HUES6 (cell line): Measurements from ENCODE around the gene HEATR5A.
"Not testable (repeated sequence)": the region's sequence is repeated elsewhere in the genome, so short reads cannot be mapped to it uniquely, and the experiment has no call there.

Experiments used
- H3K27ac ChIP-seq: 2 replicates; pipeline ENCODE4 v1.7.0; 2013; ENCODE audit warnings: low read depth, mild to moderate bottlenecking, low read length, inconsistent platforms
- H3K27me3 ChIP-seq: 2 replicates; pipeline ENCODE4 v1.6.1; 2013; ENCODE audit warnings: low read length; ENCODE audit not compliant: control insufficient read depth, insufficient read depth
- H3K36me3 ChIP-seq: 2 replicates; pipeline ENCODE4 v1.6.1; 2013; ENCODE audit warnings: low read length; ENCODE audit not compliant: control insufficient read depth, insufficient read depth
- H3K4me1 ChIP-seq: 2 replicates; pipeline ENCODE4 v1.6.1; 2013; ENCODE audit warnings: low read length; ENCODE audit not compliant: control insufficient read depth, insufficient read depth
- H3K4me3 ChIP-seq: 2 replicates; pipeline ENCODE4 v1.5.1; 2013; ENCODE audit warnings: low read depth, low read length
- H3K9ac ChIP-seq: one replicate; pipeline ENCODE4 v1.6.1; 2013; ENCODE audit warnings: mild to moderate bottlenecking, low read length
- H3K9me3 ChIP-seq: 2 replicates; pipeline ENCODE4 v1.6.1; 2013; ENCODE audit warnings: low read depth, low read length; ENCODE audit not compliant: control insufficient read depth, insufficient read depth

HEATR5A gene

GRCh38 chr14:31263485-31264133 is 156.7 kb downstream of the HEATR5A start:
- Histone ChIP-seq H3K9me3 (0 out of 2 replicates have a peak, but pooled peaks cover 7% of the 10 kb centered on the region), H3K27me3 (no peaks in the 10 kb centered on the region), H3K4me1 (peaks cover 14% of the 10 kb centered on the region), H3K4me3 (no peak overlapping the region), H3K27ac (no peak overlapping the region), H3K9ac (no peak overlapping the region), H3K36me3 (no peaks in the 10 kb centered on the region)

GRCh38 chr14:31261859-31262731 is 158.3 kb downstream of the HEATR5A start:
- H3K4me3 ChIP-seq: no peak overlapping the region
- no peak overlapping the region for H3K9ac ChIP-seq
- H3K27me3 ChIP-seq: no peaks in the 10 kb centered on the region
- H3K27ac ChIP-seq: no peak overlapping the region
- no peaks in the 10 kb centered on the region for H3K36me3 ChIP-seq
- H3K9me3 ChIP-seq: 0 out of 2 replicates have a peak, but pooled peaks cover 6% of the 10 kb centered on the region
- H3K4me1 ChIP-seq: peaks cover 14% of the 10 kb centered on the region

GRCh38 chr14:31261523-31261858 is 158.9 kb downstream of the HEATR5A start:
- peaks cover 14% of the 10 kb centered on the region for H3K4me1 ChIP-seq
- 0 out of 2 replicates have a peak, but pooled peaks cover 6% of the 10 kb centered on the region for H3K9me3 ChIP-seq
- H3K9ac ChIP-seq: no peak overlapping the region
- H3K27me3 ChIP-seq: no peaks in the 10 kb centered on the region
- H3K4me3 ChIP-seq: no peak overlapping the region
- H3K27ac ChIP-seq: no peak overlapping the region
- no peaks in the 10 kb centered on the region for H3K36me3 ChIP-seq

GRCh38 chr14:31259040-31259435 is 161.3 kb downstream of the HEATR5A start:
- not testable (repeated sequence) for H3K27ac ChIP-seq, H3K4me1 ChIP-seq, H3K9ac ChIP-seq

GRCh38 chr14:31258427-31259039 is 161.8 kb downstream of the HEATR5A start:
- peaks cover 6% of the 10 kb centered on the region for H3K4me1 ChIP-seq
- no peak overlapping the region for H3K4me3 ChIP-seq
- no peak overlapping the region for H3K9ac ChIP-seq

More at GRCh38 chr14:31259040-31259435, 161.3 kb downstream of the HEATR5A start:
- not testable (repeated sequence) for H3K36me3 ChIP-seq, H3K27me3 ChIP-seq, H3K9me3 ChIP-seq, H3K4me3 ChIP-seq

GRCh38 chr14:31257554-31258426 is 162.6 kb downstream of the HEATR5A start:
- H3K27me3 ChIP-seq, H3K36me3 ChIP-seq, H3K4me3 ChIP-seq, H3K4me1 ChIP-seq, H3K9ac ChIP-seq, H3K27ac ChIP-seq, H3K9me3 ChIP-seq: not testable (repeated sequence)

More at GRCh38 chr14:31258427-31259039, 161.8 kb downstream of the HEATR5A start:
- H3K27me3 ChIP-seq: no peaks in the 10 kb centered on the region
- no peak overlapping the region for H3K27ac ChIP-seq
- H3K36me3 ChIP-seq: no peaks in the 10 kb centered on the region
- H3K9me3 ChIP-seq: 0 out of 2 replicates have a peak, but pooled peaks cover 6% of the 10 kb centered on the region

GRCh38 chr14:31257244-31257553 is 163.2 kb downstream of the HEATR5A start:
- H3K27ac ChIP-seq: no peak overlapping the region
- H3K4me3 ChIP-seq: no peak overlapping the region
- H3K9ac ChIP-seq: no peak overlapping the region
- H3K4me1 ChIP-seq: peaks cover 3% of the 10 kb centered on the region; the same call in 1 of the 2 replicates
- 0 out of 2 replicates have a peak, but pooled peaks cover 6% of the 10 kb centered on the region for H3K9me3 ChIP-seq
- H3K36me3 ChIP-seq: no peaks in the 10 kb centered on the region
- no peaks in the 10 kb centered on the region for H3K27me3 ChIP-seq

- Histone ChIP-seq H3K4me3 (no peak overlapping the region), H3K4me1 (peaks cover 1% of the 10 kb centered on the region; the same call in 1 of the 2 replicates), H3K27ac (no peak overlapping the region), H3K9ac (no peak overlapping the region), H3K27me3 (no peaks in the 10 kb centered on the region), H3K9me3 (0 out of 2 replicates have a peak, but pooled peaks cover 6% of the 10 kb centered on the region), H3K36me3 (no peaks in the 10 kb centered on the region)
These were observed 163.7 kb downstream of the HEATR5A start for GRCh38 chr14:31256534-31257243.

- H3K4me1 ChIP-seq, H3K27ac ChIP-seq, H3K4me3 ChIP-seq, H3K27me3 ChIP-seq, H3K9me3 ChIP-seq, H3K36me3 ChIP-seq, H3K9ac ChIP-seq: not testable (repeated sequence)
These were observed 164.4 kb downstream of the HEATR5A start for GRCh38 chr14:31255918-31256317.

GRCh38 chr14:31255286-31255685 is 165.1 kb downstream of the HEATR5A start:
- 0 out of 2 replicates have a peak, but pooled peaks cover 4% of the 10 kb centered on the region for H3K9me3 ChIP-seq
- H3K27me3 ChIP-seq: no peaks in the 10 kb centered on the region
- H3K9ac ChIP-seq: no peak overlapping the region

More at GRCh38 chr14:31255286-31255685, 165.1 kb downstream of the HEATR5A start:
- Histone ChIP-seq H3K27ac (no peak overlapping the region), H3K36me3 (no peaks in the 10 kb centered on the region), H3K4me1 (no peaks in the 10 kb centered on the region), H3K4me3 (no peak overlapping the region)
